Measurements from ENCODE around the gene LTA.

GRCh38 chr6:31576897-31577578, 4.9 kb downstream of the LTA start:
- TF ChIP-seq CTCF (IDR thresholded peaks at IDR 0.05) = no peak
- no peak for TF ChIP-seq POLR2A (IDR thresholded peaks at IDR 0.05)

Measured in esophagus squamous epithelium (tissue), 4 donors.